ENCODE measurements around the gene NBPF1. TPM values are rescaled to one million over a fixed set of nuclear protein-coding genes. Genes with fewer than 3 reads are reported as not detected.
"Not testable (repeated sequence)": the region's sequence is repeated elsewhere in the genome, so short reads cannot be mapped to it uniquely, and the experiment has no call there.

NBPF1 gene
- total RNA-seq, 1 donor from 2014 or later: 69.9 TPM

GRCh38 chr1:16600855-16601786, 12.2 kb downstream of the NBPF1 start:
- H3K9ac ChIP-seq; H3K79me2 ChIP-seq (ENCODE audit: low read depth); H3K27ac Mint-ChIP-seq; H3K36me3 ChIP-seq; H3K27me3 Mint-ChIP-seq (ENCODE audit: insufficient read depth, low read depth); H3K4me1 ChIP-seq; H3K27ac ChIP-seq; H3F3A ChIP-seq (ENCODE audit: low read depth); H3K4me2 ChIP-seq; H3K4me3 ChIP-seq; H3K4me1 Mint-ChIP-seq; H3K4me3 Mint-ChIP-seq; H3K27me3 ChIP-seq; H3K36me3 Mint-ChIP-seq; H3K9me3 Mint-ChIP-seq; H2AFZ ChIP-seq (replicated peaks); DNase-seq (ENCODE audit: low spot score); H3K9me3 ChIP-seq (ENCODE audit: low read depth); H4K20me1 ChIP-seq (ENCODE audit: low read depth): not testable (repeated sequence)

- not testable (repeated sequence) for H3K27ac Mint-ChIP-seq; H3K36me3 ChIP-seq; H3K4me1 Mint-ChIP-seq; H3K4me3 Mint-ChIP-seq; H3F3A ChIP-seq (ENCODE audit: low read depth); H3K4me1 ChIP-seq; H3K79me2 ChIP-seq (ENCODE audit: low read depth); H3K4me3 ChIP-seq; H2AFZ ChIP-seq (replicated peaks); H3K9me3 ChIP-seq (ENCODE audit: low read depth); H3K9ac ChIP-seq; H3K27me3 ChIP-seq; H3K27ac ChIP-seq; H4K20me1 ChIP-seq (ENCODE audit: low read depth); H3K9me3 Mint-ChIP-seq; DNase-seq (ENCODE audit: low spot score); H3K36me3 Mint-ChIP-seq; H3K27me3 Mint-ChIP-seq (ENCODE audit: insufficient read depth, low read depth); H3K4me2 ChIP-seq
These were observed 14.0 kb downstream of the NBPF1 start for GRCh38 chr1:16599326-16599725.

- not testable (repeated sequence) for H3K36me3 Mint-ChIP-seq; H3F3A ChIP-seq (ENCODE audit: low read depth); H3K9me3 Mint-ChIP-seq; H4K20me1 ChIP-seq (ENCODE audit: low read depth); H3K4me3 Mint-ChIP-seq; H2AFZ ChIP-seq (replicated peaks); H3K36me3 ChIP-seq; H3K4me1 Mint-ChIP-seq; H3K27me3 Mint-ChIP-seq (ENCODE audit: insufficient read depth, low read depth); H3K27me3 ChIP-seq; H3K4me1 ChIP-seq; H3K4me3 ChIP-seq; H3K27ac ChIP-seq; H3K27ac Mint-ChIP-seq; H3K4me2 ChIP-seq; DNase-seq (ENCODE audit: low spot score); H3K9me3 ChIP-seq (ENCODE audit: low read depth); H3K9ac ChIP-seq; H3K79me2 ChIP-seq (ENCODE audit: low read depth)
These were observed 18.1 kb downstream of the NBPF1 start for GRCh38 chr1:16595216-16595615.

GRCh38 chr1:16591845-16592244, 21.5 kb downstream of the NBPF1 start:
- H4K20me1 ChIP-seq (ENCODE audit: low read depth); H3K9me3 ChIP-seq (ENCODE audit: low read depth); DNase-seq (ENCODE audit: low spot score); H3K4me3 Mint-ChIP-seq; H3K4me1 ChIP-seq; H3K36me3 ChIP-seq; H3K9me3 Mint-ChIP-seq; H3K27ac ChIP-seq; H3K9ac ChIP-seq; H3K27me3 ChIP-seq; H3F3A ChIP-seq (ENCODE audit: low read depth); H3K27ac Mint-ChIP-seq; H3K4me1 Mint-ChIP-seq; H3K4me2 ChIP-seq; H2AFZ ChIP-seq (replicated peaks); H3K27me3 Mint-ChIP-seq (ENCODE audit: insufficient read depth, low read depth); H3K79me2 ChIP-seq (ENCODE audit: low read depth); H3K4me3 ChIP-seq; H3K36me3 Mint-ChIP-seq: not testable (repeated sequence)
- peak; percentile 39 for TF ChIP-seq CTCF (IDR thresholded peaks at IDR 0.05)

- not testable (repeated sequence) for H3K4me3 ChIP-seq; H3K27me3 ChIP-seq; H3K4me3 Mint-ChIP-seq; H3K27me3 Mint-ChIP-seq (ENCODE audit: insufficient read depth, low read depth); H3K27ac Mint-ChIP-seq; DNase-seq (ENCODE audit: low spot score); H3K4me2 ChIP-seq; H3K9me3 Mint-ChIP-seq; H3K27ac ChIP-seq; H3K4me1 ChIP-seq; H3K9me3 ChIP-seq (ENCODE audit: low read depth); H3F3A ChIP-seq (ENCODE audit: low read depth); H3K4me1 Mint-ChIP-seq; H2AFZ ChIP-seq (replicated peaks); H3K79me2 ChIP-seq (ENCODE audit: low read depth); H4K20me1 ChIP-seq (ENCODE audit: low read depth); H3K9ac ChIP-seq; H3K36me3 ChIP-seq
- H3K36me3 Mint-ChIP-seq: peaks cover 14% of the 10 kb centered on the region
These were observed 25.3 kb downstream of the NBPF1 start for GRCh38 chr1:16588081-16588480.

GRCh38 chr1:16587639-16588038, 25.7 kb downstream of the NBPF1 start:
- H3K36me3 ChIP-seq; H3K9me3 ChIP-seq (ENCODE audit: low read depth); H3K27me3 Mint-ChIP-seq (ENCODE audit: insufficient read depth, low read depth); H3K4me3 ChIP-seq; H3F3A ChIP-seq (ENCODE audit: low read depth); H3K4me1 Mint-ChIP-seq; H2AFZ ChIP-seq (replicated peaks); H4K20me1 ChIP-seq (ENCODE audit: low read depth); H3K9me3 Mint-ChIP-seq; H3K4me2 ChIP-seq; DNase-seq (ENCODE audit: low spot score); H3K27ac Mint-ChIP-seq; H3K4me3 Mint-ChIP-seq; H3K9ac ChIP-seq; H3K4me1 ChIP-seq; H3K79me2 ChIP-seq (ENCODE audit: low read depth); H3K27ac ChIP-seq; H3K27me3 ChIP-seq: not testable (repeated sequence)
- H3K36me3 Mint-ChIP-seq: peaks cover 14% of the 10 kb centered on the region

- H3K27me3 Mint-ChIP-seq (ENCODE audit: insufficient read depth, low read depth); H3K36me3 Mint-ChIP-seq; H3K27me3 ChIP-seq; H3K9me3 ChIP-seq (ENCODE audit: low read depth); H3K4me3 ChIP-seq; H3K4me2 ChIP-seq; H3K27ac ChIP-seq; H3K27ac Mint-ChIP-seq; H3K9me3 Mint-ChIP-seq; H3K4me3 Mint-ChIP-seq; H3F3A ChIP-seq (ENCODE audit: low read depth); H3K4me1 ChIP-seq; H3K79me2 ChIP-seq (ENCODE audit: low read depth); H3K9ac ChIP-seq; H2AFZ ChIP-seq (replicated peaks); DNase-seq (ENCODE audit: low spot score); H3K36me3 ChIP-seq; H3K4me1 Mint-ChIP-seq; H4K20me1 ChIP-seq (ENCODE audit: low read depth): not testable (repeated sequence)
These were observed 48.0 kb downstream of the NBPF1 start for GRCh38 chr1:16565324-16565723.

Data from neural progenitor cell (in vitro differentiated cells).